Stomach (tissue), 4 donors: ENCODE measurements around the gene RBMS1.

Source experiments
- EP300 ChIP-seq: sonication (generic); formaldehyde crosslinking; IDR thresholded peaks from one replicate; pipeline ENCODE4 v1.6.1; 2017; ENCODE audit warnings: antibody characterized with exemption
- POLR2AphosphoS5 ChIP-seq, 3 donors: sonication (generic); formaldehyde crosslinking; IDR thresholded peaks; one replicate each; pipeline ENCODE4 v1.6.1; 2016; ENCODE audit warnings: antibody characterized with exemption in 3 of 3
- TF ChIP-seq, protein P1 (sequence below), 7 experiments: fragments of 450-650 bp in 4 of 7; fragments of 200-600 bp in 3 of 7; sonication (generic) in 3 of 7; IDR thresholded peaks; one replicate each; pipeline ENCODE4 v1.5.1; 2016 to 2019; ENCODE audit warnings: antibody characterized with exemption in 7 of 7, control low read depth in 2 of 7, mild to moderate bottlenecking in 1 of 7

DNA sequence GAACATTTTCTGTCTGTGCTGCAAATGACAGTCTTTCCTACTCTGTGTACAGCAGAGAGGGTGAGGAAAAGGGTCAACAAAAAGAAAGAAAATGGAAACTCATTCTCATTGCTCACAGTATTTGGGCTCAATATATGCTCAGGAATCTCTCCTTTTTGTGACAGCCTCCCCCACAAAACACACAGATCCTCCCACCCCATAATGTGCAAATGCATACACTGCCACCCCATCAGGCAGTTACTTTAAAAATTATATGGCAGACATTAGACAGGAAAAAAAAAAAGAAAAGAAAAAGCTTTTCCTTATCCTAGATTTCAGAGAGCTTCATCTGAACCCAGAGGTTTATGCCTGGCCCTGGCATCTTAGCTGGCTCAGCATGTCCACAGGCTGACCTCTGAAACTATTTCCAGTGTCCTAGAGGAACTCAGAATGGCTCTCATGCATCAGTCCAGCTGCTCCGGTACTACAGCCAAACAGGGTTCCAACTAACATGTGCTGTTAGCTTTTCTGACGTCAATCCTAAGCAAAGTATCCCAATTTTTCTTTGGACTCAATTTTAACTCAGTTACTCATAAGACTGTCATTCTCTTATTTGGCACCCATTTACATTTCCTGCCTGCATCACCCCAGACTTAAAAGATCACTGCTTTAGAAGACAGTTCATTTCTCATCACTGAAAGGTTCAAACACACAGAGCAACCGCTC is 105.9 kb downstream of the RBMS1 start:
- TF ChIP-seq, protein P1, sequence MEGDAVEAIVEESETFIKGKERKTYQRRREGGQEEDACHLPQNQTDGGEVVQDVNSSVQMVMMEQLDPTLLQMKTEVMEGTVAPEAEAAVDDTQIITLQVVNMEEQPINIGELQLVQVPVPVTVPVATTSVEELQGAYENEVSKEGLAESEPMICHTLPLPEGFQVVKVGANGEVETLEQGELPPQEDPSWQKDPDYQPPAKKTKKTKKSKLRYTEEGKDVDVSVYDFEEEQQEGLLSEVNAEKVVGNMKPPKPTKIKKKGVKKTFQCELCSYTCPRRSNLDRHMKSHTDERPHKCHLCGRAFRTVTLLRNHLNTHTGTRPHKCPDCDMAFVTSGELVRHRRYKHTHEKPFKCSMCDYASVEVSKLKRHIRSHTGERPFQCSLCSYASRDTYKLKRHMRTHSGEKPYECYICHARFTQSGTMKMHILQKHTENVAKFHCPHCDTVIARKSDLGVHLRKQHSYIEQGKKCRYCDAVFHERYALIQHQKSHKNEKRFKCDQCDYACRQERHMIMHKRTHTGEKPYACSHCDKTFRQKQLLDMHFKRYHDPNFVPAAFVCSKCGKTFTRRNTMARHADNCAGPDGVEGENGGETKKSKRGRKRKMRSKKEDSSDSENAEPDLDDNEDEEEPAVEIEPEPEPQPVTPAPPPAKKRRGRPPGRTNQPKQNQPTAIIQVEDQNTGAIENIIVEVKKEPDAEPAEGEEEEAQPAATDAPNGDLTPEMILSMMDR (IDR thresholded peaks at IDR 0.05) = no peak
- peak; percentile 43 to 78 (median 76) for TF ChIP-seq POLR2AphosphoS5 (IDR thresholded peaks at IDR 0.05)
- TF ChIP-seq EP300 = peak; percentile 41
